Measurements from ENCODE around the gene HECTD4. TPM values are rescaled to one million over a fixed set of nuclear protein-coding genes. Genes with fewer than 3 reads are reported as not detected.

Gene HECTD4
- total and polyA plus RNA-seq, 2 of the 4 experiments (the other 2 are of a cell fraction), result 12.9 to 13.0 TPM

DNA sequence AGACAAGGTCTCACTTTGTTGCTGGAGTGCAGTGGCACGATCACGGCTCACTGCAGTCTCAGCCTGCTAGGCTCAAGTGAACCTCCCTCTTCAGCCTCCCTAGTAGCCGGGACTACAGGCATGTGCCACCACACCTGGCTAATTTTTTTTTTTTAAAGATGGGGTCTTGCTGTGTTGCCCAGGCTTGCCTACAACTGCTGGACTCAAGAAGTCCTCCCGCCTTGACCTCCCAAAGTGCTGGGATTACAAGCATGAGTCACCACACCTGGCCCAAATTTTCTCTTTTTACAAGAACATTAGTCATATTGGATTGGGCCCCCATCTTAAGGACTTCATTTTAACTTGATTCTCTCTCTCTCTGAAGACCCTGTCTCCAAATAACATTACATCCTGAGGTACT is 7.0 kb upstream of the HECTD4 start:
- H2AK9ac ChIP-seq (replicated peaks; ENCODE audit: low read depth, low read length, poor library complexity), result no peak overlapping the region
- BruUV-seq (replicated peaks), result no TSS peak
- H3K4ac ChIP-seq (ENCODE audit: low read depth, low read length), result no peak overlapping the region
- no peak overlapping the region for H4K5ac ChIP-seq (ENCODE audit: low read depth, low read length)
- TF ChIP-seq, protein P1, sequence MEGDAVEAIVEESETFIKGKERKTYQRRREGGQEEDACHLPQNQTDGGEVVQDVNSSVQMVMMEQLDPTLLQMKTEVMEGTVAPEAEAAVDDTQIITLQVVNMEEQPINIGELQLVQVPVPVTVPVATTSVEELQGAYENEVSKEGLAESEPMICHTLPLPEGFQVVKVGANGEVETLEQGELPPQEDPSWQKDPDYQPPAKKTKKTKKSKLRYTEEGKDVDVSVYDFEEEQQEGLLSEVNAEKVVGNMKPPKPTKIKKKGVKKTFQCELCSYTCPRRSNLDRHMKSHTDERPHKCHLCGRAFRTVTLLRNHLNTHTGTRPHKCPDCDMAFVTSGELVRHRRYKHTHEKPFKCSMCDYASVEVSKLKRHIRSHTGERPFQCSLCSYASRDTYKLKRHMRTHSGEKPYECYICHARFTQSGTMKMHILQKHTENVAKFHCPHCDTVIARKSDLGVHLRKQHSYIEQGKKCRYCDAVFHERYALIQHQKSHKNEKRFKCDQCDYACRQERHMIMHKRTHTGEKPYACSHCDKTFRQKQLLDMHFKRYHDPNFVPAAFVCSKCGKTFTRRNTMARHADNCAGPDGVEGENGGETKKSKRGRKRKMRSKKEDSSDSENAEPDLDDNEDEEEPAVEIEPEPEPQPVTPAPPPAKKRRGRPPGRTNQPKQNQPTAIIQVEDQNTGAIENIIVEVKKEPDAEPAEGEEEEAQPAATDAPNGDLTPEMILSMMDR (conservative IDR thresholded peaks at IDR 0.05; ENCODE audit: low read depth, low read length), result no peak
- TF ChIP-seq FOS (IDR thresholded peaks at IDR 0.05; ENCODE audit: low read depth, low read length) (no peak), SMC3 (IDR thresholded peaks at IDR 0.05; ENCODE audit: low read depth, low read length) (no peak), NFE2L2 (IDR thresholded peaks at IDR 0.05; ENCODE audit: low read depth, low read length) (no peak), BHLHE40 (IDR thresholded peaks at IDR 0.05; ENCODE audit: low read depth, low read length) (no peak), RCOR1 (IDR thresholded peaks at IDR 0.05; ENCODE audit: insufficient replicate concordance, low read length) (no peak), MAZ (IDR thresholded peaks at IDR 0.05; ENCODE audit: borderline replicate concordance, low read depth, low read length) (no peak), CEBPB (IDR thresholded peaks at IDR 0.05; ENCODE audit: low read depth, low read length) (no peak), MXI1 (IDR thresholded peaks at IDR 0.05; ENCODE audit: borderline replicate concordance, low read depth, low read length) (no peak), POLR2A (IDR thresholded peaks at IDR 0.05; ENCODE audit: low read depth, low read length) (no peak), MAFK (IDR thresholded peaks at IDR 0.05; ENCODE audit: low read depth, low read length) (no peak), CHD1 (IDR thresholded peaks at IDR 0.05; ENCODE audit: low read depth, low read length) (no peak)
- TF ChIP-seq, protein P2, sequence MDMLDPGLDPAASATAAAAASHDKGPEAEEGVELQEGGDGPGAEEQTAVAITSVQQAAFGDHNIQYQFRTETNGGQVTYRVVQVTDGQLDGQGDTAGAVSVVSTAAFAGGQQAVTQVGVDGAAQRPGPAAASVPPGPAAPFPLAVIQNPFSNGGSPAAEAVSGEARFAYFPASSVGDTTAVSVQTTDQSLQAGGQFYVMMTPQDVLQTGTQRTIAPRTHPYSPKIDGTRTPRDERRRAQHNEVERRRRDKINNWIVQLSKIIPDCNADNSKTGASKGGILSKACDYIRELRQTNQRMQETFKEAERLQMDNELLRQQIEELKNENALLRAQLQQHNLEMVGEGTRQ (IDR thresholded peaks at IDR 0.05; ENCODE audit: low read depth, low read length), result no peak
- TF ChIP-seq, protein P3, sequence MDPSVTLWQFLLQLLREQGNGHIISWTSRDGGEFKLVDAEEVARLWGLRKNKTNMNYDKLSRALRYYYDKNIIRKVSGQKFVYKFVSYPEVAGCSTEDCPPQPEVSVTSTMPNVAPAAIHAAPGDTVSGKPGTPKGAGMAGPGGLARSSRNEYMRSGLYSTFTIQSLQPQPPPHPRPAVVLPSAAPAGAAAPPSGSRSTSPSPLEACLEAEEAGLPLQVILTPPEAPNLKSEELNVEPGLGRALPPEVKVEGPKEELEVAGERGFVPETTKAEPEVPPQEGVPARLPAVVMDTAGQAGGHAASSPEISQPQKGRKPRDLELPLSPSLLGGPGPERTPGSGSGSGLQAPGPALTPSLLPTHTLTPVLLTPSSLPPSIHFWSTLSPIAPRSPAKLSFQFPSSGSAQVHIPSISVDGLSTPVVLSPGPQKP (IDR thresholded peaks at IDR 0.05; ENCODE audit: borderline replicate concordance, low read depth, low read length), result no peak
- H3K27me3 ChIP-seq (ENCODE audit: control insufficient read depth, insufficient read depth, low read length), result no peaks in the 10 kb centered on the region
- no peak for ATAC-seq (ENCODE audit: low read depth)
- no peak overlapping the region for H2BK15ac ChIP-seq (ENCODE audit: low read depth, low read length)
- H4K20me1 ChIP-seq (ENCODE audit: insufficient read depth, low read length), result no peaks in the 10 kb centered on the region
- H2BK5ac ChIP-seq (ENCODE audit: low read depth, low read length, poor library complexity, severe bottlenecking), result no peak overlapping the region
- no peaks in the 10 kb centered on the region for H3K36me3 ChIP-seq (ENCODE audit: control insufficient read depth, insufficient read depth, low read length)
- no peaks in the 10 kb centered on the region for H3K4me1 ChIP-seq (ENCODE audit: control insufficient read depth, insufficient read depth, low read length)
- H3K23ac ChIP-seq (ENCODE audit: low read depth, low read length), result no peak overlapping the region
- H3K4me3 ChIP-seq (ENCODE audit: insufficient read depth, low read depth, low read length), result no peak overlapping the region
- no peak overlapping the region for H3K18ac ChIP-seq (ENCODE audit: low read depth, low read length)
- no peak overlapping the region for H2BK120ac ChIP-seq (ENCODE audit: low read depth, low read length)
- H2AFZ ChIP-seq (replicated peaks; ENCODE audit: low read length, poor library complexity), result no peak overlapping the region
- H3K79me1 ChIP-seq (ENCODE audit: low read depth in 1 of 2, low read length in 2 of 2), result no peaks in the 10 kb centered on the region
- no peak overlapping the region for H3K9ac ChIP-seq (ENCODE audit: low read depth, low read length)
- no peak overlapping the region for H3K56ac ChIP-seq (ENCODE audit: extremely low read depth, insufficient read depth, low read length)
- H3K9me1 ChIP-seq (ENCODE audit: insufficient read depth, low read length), result no peaks in the 10 kb centered on the region
- dilution Hi-C loops (cut with HindIII; ENCODE audit: low sequenced_read_pairs, unreplicated experiment) (no loop called here), intact Hi-C loops (cut with micrococcal nuclease) (loop anchor here (5.0 to 10.0 kb wide), 2 partner anchors 137 to 284 kb away; partner anchors contain the start of gene NAA25), in situ Hi-C loops (cut with MboI; ENCODE audit: low sequenced_read_pairs) (loop anchor here (5.0 to 10.0 kb wide), 2 partner anchors 124 to 192 kb away; no protein-coding TSS in a partner anchor)
- no peak overlapping the region for H2BK20ac ChIP-seq (ENCODE audit: low read depth, low read length)
- no peak overlapping the region for H2AK5ac ChIP-seq (ENCODE audit: low read depth, low read length)
- CTCF ChIA-PET, result interaction anchor here (0.6 kb wide), 1 partner anchor 42 kb away, joined by 5 read pairs; no protein-coding TSS in a partner anchor
- 67% methylated on average over 1 of the region's 4 CpGs; no CpG with 5 or more reads in 1 of the 2 experiments for WGBS, 2 experiments (ENCODE audit: extremely low coverage in 2 of 2, insufficient read length in 1 of 2)
- H4K8ac ChIP-seq (ENCODE audit: low read depth in 2 of 2, low read length in 2 of 2), result no peak overlapping the region
- POLR2A ChIA-PET (ENCODE audit: unreplicated experiment), result no interaction called here
- no peak overlapping the region for H4K91ac ChIP-seq (ENCODE audit: insufficient read depth, low read depth, low read length)
- H3K4me2 ChIP-seq (ENCODE audit: low read depth, low read length), result no peak overlapping the region
- no peak for DNase-seq
- H3K14ac ChIP-seq (replicated peaks; ENCODE audit: low read depth, low read length), result no peak overlapping the region
- H3K27ac ChIP-seq (ENCODE audit: insufficient read depth, low read length), result no peak overlapping the region
- H3K9me3 ChIP-seq (ENCODE audit: control insufficient read depth, insufficient read depth, low read length), result no peaks in the 10 kb centered on the region

Data from IMR-90 (cell line).